Panc1 (cell line): ENCODE measurements around the gene XRCC4.

Experiments used
- POLR2AphosphoS5 ChIP-seq: IDR thresholded peaks from 2 replicates; pipeline ENCODE4 v1.6.1; 2012; ENCODE audit warnings: mild to moderate bottlenecking, low read depth, low read length, moderate library complexity
- TF ChIP-seq, protein P1 (sequence below): fragments of 450-650 bp; IDR thresholded peaks from 2 replicates; pipeline ENCODE4 v1.5.1; 2017; ENCODE audit warnings: mild to moderate bottlenecking
- TF ChIP-seq, protein P2 (sequence below), 2 experiments: IDR thresholded peaks; 2 replicates each; pipeline ENCODE4 v1.6.1; 2011 to 2012; ENCODE audit warnings: low read depth in 2 of 2, control low read depth in 1 of 2, low read length in 1 of 2, mild to moderate bottlenecking in 1 of 2, moderate library complexity in 1 of 2; ENCODE audit not compliant: insufficient read depth in 1 of 2

- TF ChIP-seq, protein P1, sequence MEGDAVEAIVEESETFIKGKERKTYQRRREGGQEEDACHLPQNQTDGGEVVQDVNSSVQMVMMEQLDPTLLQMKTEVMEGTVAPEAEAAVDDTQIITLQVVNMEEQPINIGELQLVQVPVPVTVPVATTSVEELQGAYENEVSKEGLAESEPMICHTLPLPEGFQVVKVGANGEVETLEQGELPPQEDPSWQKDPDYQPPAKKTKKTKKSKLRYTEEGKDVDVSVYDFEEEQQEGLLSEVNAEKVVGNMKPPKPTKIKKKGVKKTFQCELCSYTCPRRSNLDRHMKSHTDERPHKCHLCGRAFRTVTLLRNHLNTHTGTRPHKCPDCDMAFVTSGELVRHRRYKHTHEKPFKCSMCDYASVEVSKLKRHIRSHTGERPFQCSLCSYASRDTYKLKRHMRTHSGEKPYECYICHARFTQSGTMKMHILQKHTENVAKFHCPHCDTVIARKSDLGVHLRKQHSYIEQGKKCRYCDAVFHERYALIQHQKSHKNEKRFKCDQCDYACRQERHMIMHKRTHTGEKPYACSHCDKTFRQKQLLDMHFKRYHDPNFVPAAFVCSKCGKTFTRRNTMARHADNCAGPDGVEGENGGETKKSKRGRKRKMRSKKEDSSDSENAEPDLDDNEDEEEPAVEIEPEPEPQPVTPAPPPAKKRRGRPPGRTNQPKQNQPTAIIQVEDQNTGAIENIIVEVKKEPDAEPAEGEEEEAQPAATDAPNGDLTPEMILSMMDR, result no peak
- TF ChIP-seq, protein P2, sequence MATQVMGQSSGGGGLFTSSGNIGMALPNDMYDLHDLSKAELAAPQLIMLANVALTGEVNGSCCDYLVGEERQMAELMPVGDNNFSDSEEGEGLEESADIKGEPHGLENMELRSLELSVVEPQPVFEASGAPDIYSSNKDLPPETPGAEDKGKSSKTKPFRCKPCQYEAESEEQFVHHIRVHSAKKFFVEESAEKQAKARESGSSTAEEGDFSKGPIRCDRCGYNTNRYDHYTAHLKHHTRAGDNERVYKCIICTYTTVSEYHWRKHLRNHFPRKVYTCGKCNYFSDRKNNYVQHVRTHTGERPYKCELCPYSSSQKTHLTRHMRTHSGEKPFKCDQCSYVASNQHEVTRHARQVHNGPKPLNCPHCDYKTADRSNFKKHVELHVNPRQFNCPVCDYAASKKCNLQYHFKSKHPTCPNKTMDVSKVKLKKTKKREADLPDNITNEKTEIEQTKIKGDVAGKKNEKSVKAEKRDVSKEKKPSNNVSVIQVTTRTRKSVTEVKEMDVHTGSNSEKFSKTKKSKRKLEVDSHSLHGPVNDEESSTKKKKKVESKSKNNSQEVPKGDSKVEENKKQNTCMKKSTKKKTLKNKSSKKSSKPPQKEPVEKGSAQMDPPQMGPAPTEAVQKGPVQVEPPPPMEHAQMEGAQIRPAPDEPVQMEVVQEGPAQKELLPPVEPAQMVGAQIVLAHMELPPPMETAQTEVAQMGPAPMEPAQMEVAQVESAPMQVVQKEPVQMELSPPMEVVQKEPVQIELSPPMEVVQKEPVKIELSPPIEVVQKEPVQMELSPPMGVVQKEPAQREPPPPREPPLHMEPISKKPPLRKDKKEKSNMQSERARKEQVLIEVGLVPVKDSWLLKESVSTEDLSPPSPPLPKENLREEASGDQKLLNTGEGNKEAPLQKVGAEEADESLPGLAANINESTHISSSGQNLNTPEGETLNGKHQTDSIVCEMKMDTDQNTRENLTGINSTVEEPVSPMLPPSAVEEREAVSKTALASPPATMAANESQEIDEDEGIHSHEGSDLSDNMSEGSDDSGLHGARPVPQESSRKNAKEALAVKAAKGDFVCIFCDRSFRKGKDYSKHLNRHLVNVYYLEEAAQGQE (IDR thresholded peaks at IDR 0.05; ENCODE audit: insufficient read depth in 1 of 2, low read depth in 2 of 2, low read length in 1 of 2), result no peak
- TF ChIP-seq POLR2AphosphoS5, result no peak
Observed at GRCh38 chr5:83220331-83220730, 143.0 kb downstream of the XRCC4 start.
